Measurements from ENCODE around the gene EPSTI1. TPM values are rescaled to one million over a fixed set of nuclear protein-coding genes. Genes with fewer than 3 reads are reported as not detected.
A peak's percentile ranks its signal among the peaks of the same experiment; 100 is the strongest.

The EPSTI1 gene
- total RNA-seq, 1 donor, result 30.8 TPM

- peaks cover 65% of the 10 kb centered on the region for H3K79me2 ChIP-seq (ENCODE audit: insufficient read depth, low read length)
- no peaks in the 10 kb centered on the region for H3K27me3 ChIP-seq (ENCODE audit: insufficient read depth, low read length)
- H3K36me3 ChIP-seq (ENCODE audit: insufficient read depth, low read length), result peaks cover 10% of the 10 kb centered on the region
- no peak for TF ChIP-seq CTCF (IDR thresholded peaks at IDR 0.05; ENCODE audit: extremely low read depth, low read depth, low read length)
- no peak overlapping the region for H3K27ac ChIP-seq (ENCODE audit: low read depth, low read length)
- no peaks in the 10 kb centered on the region for H3K9me3 ChIP-seq (ENCODE audit: low read depth, low read length)
- H2AFZ ChIP-seq (ENCODE audit: low read length), result no peak overlapping the region
- no peak overlapping the region for H3K4me2 ChIP-seq (ENCODE audit: insufficient read depth, low read length)
- H3K4me3 ChIP-seq (ENCODE audit: insufficient read depth, low read length), result no peak overlapping the region
- peaks cover 10% of the 10 kb centered on the region for H3K4me1 ChIP-seq (ENCODE audit: insufficient read depth, low read length)
- no peak for DNase-seq (ENCODE audit: insufficient read length, low spot score, missing footprints)
- H4K20me1 ChIP-seq (ENCODE audit: insufficient read depth, low read length), result no peaks in the 10 kb centered on the region
Observed at GRCh38 chr13:43026262-43026661, 34.2 kb upstream of the EPSTI1 start.

- DNase-seq (ENCODE audit: insufficient read length, low spot score, missing footprints), result peak; percentile 93
- peak within 1 kb of the TSS; percentile 94 for H2AFZ ChIP-seq (ENCODE audit: low read length)
- no peaks in the 10 kb centered on the region for H3K27me3 ChIP-seq (ENCODE audit: insufficient read depth, low read length)
- peak within 1 kb of the TSS; percentile 82 for H3K4me3 ChIP-seq (ENCODE audit: insufficient read depth, low read length)
- peak within 1 kb of the TSS; percentile 87 for H3K4me2 ChIP-seq (ENCODE audit: insufficient read depth, low read length)
- H3K9me3 ChIP-seq (ENCODE audit: low read depth, low read length), result no peaks in the 10 kb centered on the region
- peaks cover 44% of the 10 kb centered on the region for H3K79me2 ChIP-seq (ENCODE audit: insufficient read depth, low read length)
- H3K4me1 ChIP-seq (ENCODE audit: insufficient read depth, low read length), result peaks cover 15% of the 10 kb centered on the region
- no peak for TF ChIP-seq CTCF (IDR thresholded peaks at IDR 0.05; ENCODE audit: extremely low read depth, low read depth, low read length)
- H3K36me3 ChIP-seq (ENCODE audit: insufficient read depth, low read length), result peaks cover 7% of the 10 kb centered on the region
- no peaks in the 10 kb centered on the region for H4K20me1 ChIP-seq (ENCODE audit: insufficient read depth, low read length)
- H3K27ac ChIP-seq (ENCODE audit: low read depth, low read length), result peak within 1 kb of the TSS; percentile 89
Observed at GRCh38 chr13:43023289-43023963, 31.4 kb upstream of the EPSTI1 start, which contains the start of gene DNAJC15. TSS of gene DNAJC15 (plus strand) at chr13:43023586. CDS start at chr13:43023627, 41 bp downstream.

GRCh38 chr13:43022934-43023288 lies 30.9 kb upstream of the EPSTI1 start:
- Histone ChIP-seq H2AFZ (ENCODE audit: low read length) (peak overlapping the region; percentile 94), H3K27ac (ENCODE audit: low read depth, low read length) (peak overlapping the region; percentile 89), H3K4me3 (ENCODE audit: insufficient read depth, low read length) (peak overlapping the region; percentile 82), H3K4me2 (ENCODE audit: insufficient read depth, low read length) (peak overlapping the region; percentile 87), H3K36me3 (ENCODE audit: insufficient read depth, low read length) (peaks cover 2% of the 10 kb centered on the region), H3K79me2 (ENCODE audit: insufficient read depth, low read length) (peaks cover 39% of the 10 kb centered on the region), H3K4me1 (ENCODE audit: insufficient read depth, low read length) (peaks cover 15% of the 10 kb centered on the region), H4K20me1 (ENCODE audit: insufficient read depth, low read length) (no peaks in the 10 kb centered on the region), H3K9me3 (ENCODE audit: low read depth, low read length) (no peaks in the 10 kb centered on the region), H3K27me3 (ENCODE audit: insufficient read depth, low read length) (no peaks in the 10 kb centered on the region)
- DNase-seq (ENCODE audit: insufficient read length, low spot score, missing footprints), result no peak
- TF ChIP-seq CTCF (IDR thresholded peaks at IDR 0.05; ENCODE audit: extremely low read depth, low read depth, low read length), result no peak

- Histone ChIP-seq H3K79me2 (ENCODE audit: insufficient read depth, low read length) (peaks cover 32% of the 10 kb centered on the region), H3K36me3 (ENCODE audit: insufficient read depth, low read length) (no peaks in the 10 kb centered on the region), H2AFZ (ENCODE audit: low read length) (no peak overlapping the region), H3K9me3 (ENCODE audit: low read depth, low read length) (no peaks in the 10 kb centered on the region), H3K27me3 (ENCODE audit: insufficient read depth, low read length) (no peaks in the 10 kb centered on the region), H4K20me1 (ENCODE audit: insufficient read depth, low read length) (no peaks in the 10 kb centered on the region), H3K4me2 (ENCODE audit: insufficient read depth, low read length) (no peak overlapping the region), H3K27ac (ENCODE audit: low read depth, low read length) (no peak overlapping the region), H3K4me3 (ENCODE audit: insufficient read depth, low read length) (no peak overlapping the region), H3K4me1 (ENCODE audit: insufficient read depth, low read length) (peaks cover 15% of the 10 kb centered on the region)
- no peak for TF ChIP-seq CTCF (IDR thresholded peaks at IDR 0.05; ENCODE audit: extremely low read depth, low read depth, low read length)
- no peak for DNase-seq (ENCODE audit: insufficient read length, low spot score, missing footprints)
Observed at GRCh38 chr13:43021926-43022670, 30.1 kb upstream of the EPSTI1 start.
